Stimulated activated CD8-positive, alpha-beta memory T cell treated with anti-CD3 and anti-CD28 coated beads, Interleukin-4, amount 100 ng/mL, for 48 hours (primary cell): Measurements from ENCODE around the gene BCAR3.

Experiments used
- DNase-seq: peaks from one replicate; pipeline ENCODE4 v3.0.0-alpha.2; 2020

The BCAR3 gene

DNA sequence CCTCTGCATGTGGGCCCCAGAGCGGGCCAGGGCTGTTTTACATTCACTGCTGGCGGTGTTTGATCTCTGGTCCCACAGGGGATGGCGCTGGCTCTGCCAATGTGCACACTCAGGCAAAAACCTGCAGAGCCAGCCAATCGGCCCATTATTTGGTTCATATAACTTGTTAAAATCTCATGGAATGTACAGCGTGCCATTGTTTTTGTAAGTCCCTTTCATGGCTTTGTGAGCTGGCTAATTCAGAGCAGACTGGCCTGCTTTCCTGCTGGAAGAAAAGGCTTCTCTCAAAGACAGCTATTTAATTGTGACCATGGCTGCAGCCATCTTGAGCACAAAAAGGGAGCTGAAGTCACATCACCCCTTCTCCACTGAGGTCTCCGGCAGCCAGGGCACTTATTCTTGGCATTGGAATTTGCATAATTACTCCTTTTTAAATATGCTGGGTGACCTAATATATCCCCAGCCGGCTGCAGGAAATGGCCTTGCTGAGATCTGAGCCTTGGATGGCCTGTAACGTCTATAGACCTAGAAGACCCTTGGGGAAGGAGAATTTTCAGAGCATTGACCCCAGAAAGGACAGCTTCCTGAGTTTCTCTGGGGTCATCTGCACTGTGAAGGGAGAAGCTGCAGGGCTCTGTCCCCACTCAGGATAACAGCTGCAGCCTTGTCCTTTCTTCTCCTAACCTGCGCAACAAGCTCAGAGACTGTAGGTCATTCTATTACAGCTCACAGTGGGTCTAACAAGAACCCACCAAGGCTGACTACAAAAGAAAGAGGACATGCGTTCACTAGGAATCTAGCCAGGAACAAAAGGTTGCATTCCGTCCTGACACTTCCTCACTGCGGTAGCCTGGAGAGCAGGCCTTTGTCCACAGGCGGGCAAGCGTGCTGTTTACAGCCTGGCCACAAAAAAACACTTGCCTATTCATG lies 45.8 kb downstream of the BCAR3 start:
- no peak for DNase-seq

DNA sequence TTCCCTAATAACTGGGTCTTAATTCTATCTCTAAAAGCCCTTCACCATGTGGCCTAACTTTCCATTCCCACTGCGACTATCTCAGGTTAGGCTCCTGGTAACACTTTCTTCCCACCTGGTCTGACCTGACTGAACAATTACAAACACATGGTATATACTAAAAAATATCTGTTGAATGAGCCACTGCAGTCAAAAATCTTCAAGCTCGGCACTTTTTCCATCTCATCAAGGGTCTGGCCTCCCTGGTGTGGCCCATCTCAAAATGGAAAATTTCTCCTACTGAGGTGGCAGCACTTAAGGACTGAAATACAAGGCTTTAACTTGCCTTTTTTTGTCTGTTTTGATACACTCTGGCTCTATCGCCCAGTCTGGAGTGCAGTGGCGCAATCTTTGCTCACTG lies 48.3 kb downstream of the BCAR3 start:
- no peak for DNase-seq

DNA sequence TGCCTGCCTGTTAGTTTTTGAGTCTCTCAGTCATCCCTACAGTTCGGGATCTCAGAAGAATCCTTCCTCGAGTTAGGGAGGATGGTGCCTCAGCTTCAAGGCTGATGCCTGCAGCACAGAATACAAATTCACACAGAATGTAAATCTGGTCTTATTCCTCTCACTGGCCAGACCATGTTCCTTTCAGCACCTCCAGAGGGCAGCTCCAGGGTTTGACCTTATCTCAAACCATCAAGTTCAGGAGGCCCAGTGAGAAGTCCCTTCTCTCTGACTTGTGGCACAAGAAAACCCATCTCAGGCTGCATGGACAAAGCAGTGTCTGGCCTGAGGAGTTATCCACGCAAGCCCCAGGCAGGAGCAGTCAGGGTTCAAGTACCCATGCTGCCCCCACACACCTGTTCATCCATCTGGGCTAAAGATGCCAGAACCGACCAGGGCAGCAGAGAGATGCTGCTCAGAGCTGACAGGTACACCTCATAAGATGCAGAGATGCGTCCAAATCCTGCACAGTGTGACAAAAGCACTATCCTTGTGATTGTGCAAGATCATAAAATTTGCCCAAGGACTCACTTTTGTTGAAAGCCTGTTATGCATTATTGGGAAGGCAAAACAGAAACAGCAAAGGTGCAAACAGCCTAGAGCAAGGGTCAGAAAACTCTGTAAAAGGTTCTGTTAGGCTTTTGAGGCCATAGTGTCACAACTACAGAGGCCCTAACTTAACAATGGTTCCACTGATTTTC lies 49.8 kb downstream of the BCAR3 start:
- DNase-seq, result no peak

DNA sequence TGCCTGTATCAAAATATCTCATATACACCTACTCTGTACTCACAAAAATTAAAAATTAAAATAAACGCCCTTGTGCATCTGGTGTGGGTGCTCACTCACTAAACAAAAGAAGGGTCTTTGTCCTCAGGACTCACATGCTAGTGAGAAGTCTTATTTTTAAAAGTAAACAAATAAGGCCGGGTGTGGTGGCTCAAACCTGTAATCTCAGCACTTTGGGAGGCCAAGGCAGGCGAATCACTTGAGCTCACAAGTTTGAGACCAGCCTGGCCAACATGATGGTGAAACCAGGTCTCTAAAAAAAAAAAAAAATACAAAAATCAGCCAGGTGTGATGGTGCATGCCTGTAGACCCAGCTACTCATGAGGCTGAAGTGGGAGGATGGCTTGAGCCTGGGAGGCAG lies 51.5 kb downstream of the BCAR3 start:
- no peak for DNase-seq

DNA sequence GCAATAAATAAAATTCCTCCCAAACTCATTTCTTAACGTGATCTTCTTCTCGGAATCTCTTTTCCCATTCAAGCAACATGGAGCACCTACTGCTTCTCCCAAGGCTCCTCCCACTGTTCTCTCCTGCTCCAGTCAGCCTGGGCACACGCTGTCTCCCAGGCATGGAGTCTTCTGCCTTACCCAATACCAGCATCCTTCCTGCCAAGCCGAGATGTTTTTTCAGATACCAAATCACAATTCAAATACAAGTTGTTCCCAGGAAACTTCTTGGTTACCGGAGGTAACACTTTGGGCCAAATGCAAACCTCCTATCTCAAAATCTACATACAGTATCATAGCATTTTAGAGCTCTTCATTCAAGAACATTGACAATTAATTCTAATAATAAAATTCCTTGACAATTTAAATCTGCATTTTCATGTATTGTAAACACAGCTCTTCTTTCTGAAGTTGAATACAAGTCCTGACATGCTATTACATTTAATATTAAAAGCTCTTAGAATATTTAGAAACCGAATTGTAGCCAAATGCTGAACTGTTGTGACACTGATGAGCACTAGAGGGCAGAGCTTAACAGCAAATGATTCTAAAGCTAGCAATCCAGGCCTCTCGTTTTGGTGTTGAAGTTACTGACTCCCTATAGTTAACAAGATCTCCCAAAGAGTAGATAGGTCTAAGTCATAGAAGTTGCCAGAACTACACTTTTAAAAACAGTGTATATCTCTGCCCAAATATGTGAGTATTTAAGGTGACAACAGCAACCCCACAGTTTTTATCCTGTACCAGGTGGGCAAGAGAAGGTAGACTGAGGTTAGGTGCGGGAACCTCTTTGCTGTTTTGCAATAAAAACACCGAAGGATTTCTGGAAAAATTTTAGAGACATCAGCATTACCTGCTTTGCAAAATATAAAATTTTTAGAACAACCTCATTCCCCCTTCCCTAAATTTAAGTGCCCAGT lies 52.3 kb downstream of the BCAR3 start:
- DNase-seq, result peak; percentile 51

DNA sequence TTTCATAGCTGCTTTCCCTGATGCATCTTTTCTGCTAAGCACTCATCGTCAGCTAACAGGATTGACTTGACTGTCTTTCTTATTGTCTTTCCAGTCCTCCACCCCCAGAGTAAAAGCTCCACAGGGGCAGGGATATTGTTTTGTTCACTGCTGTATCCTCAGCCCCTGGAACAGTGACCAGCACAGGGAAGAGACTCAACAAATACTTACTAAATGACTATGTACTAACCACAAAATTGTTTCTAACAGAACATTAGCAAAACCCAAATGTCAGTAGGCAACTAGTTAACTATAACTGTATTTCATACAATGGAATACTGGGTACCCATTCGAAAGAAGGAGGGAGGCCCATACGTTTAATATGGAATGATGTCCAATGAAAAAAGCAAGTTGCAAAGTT lies 53.0 kb downstream of the BCAR3 start:
- no peak for DNase-seq

GRCh38 chr1:93625582-93626327 lies 55.9 kb downstream of the BCAR3 start:
- DNase-seq, result no peak

DNA sequence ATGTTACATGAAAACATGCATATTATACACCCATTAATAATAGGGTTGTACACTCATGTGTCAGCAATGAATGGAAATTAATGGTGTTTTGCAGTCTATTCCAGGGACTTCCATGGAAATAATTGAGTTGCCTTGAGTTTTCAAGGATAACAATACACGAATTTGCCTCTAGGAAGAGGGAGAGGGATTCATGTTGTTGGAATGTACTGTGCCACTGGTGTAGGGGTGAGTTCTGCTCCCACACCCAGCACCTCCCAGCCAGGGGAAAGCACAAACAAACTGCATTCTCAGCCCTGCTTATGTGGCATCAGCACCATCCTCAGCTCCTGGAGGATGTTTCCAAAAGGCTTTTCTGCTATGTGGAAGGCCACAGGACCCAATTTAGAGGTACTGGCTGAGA lies 57.8 kb downstream of the BCAR3 start:
- no peak for DNase-seq

DNA sequence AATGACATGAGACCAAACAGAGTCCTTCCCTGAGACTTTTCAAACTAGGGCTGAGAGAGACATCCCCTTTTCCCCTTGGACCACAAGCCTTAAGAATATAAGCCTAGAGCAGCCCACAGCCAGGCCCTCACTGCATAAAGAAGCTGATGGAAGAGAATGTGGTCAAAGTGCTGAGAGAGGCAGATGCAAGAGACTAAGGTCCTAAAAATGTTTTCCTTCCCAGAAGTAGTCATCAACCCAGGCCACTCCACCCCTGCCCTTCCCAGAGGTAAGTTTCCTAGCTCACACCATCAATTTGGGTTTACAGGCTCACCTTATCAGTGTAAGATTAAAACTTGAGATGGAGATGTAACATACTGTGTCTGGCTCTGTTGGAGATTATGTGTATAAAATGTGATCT lies 58.2 kb downstream of the BCAR3 start:
- DNase-seq, result no peak

DNA sequence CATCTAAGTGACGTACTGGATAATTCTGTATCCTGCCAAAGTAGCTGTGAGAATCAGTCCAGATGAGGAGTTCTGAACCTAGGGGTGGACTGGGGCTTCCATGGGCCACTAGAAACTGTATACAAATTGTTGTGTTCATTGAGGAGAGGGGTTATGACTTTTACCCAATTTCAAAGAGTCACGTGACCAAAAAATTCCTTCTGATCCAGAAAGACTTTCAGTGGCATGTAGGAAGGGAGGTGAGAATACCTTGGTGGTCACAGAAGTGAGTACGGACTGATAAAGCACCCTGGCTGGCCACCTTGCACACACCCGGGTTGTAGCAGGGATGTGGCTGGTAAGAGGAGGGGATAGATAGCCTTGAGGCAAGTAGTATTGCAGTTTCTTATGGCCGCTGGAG lies 60.4 kb downstream of the BCAR3 start:
- no peak for DNase-seq

GRCh38 chr1:93620841-93621210 lies 60.8 kb downstream of the BCAR3 start:
- DNase-seq, result no peak

DNA sequence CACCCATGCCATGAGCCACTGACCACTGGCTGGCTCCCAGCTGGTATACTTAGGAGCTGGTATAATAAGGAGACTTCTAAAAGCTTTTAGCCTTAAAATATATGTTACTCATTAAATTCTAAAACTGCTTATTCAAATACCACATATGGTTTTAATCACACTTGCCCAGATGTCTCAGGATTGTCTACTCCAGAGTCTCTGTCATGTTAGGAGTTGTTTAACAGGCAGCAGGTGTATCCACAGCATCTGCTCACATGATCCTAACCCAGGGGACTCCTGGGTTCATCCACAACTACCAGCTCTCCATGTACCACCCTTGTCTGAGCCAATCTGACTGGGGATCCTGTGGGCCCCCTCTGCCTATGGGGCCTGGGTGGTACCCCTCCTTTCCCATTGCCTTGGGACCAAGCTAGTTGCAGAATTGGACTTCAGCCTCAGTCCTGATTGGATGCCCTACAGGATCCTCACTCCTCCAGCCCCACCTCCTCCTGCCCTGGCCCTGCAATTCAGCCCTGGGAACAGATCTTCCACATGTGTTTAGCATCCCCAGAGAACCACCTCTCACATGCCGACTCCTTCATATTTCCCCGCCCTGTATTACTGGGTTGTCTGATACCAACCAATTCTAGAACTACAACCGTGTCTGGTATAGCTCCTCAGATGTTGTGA lies 61.3 kb downstream of the BCAR3 start:
- DNase-seq, result no peak

DNA sequence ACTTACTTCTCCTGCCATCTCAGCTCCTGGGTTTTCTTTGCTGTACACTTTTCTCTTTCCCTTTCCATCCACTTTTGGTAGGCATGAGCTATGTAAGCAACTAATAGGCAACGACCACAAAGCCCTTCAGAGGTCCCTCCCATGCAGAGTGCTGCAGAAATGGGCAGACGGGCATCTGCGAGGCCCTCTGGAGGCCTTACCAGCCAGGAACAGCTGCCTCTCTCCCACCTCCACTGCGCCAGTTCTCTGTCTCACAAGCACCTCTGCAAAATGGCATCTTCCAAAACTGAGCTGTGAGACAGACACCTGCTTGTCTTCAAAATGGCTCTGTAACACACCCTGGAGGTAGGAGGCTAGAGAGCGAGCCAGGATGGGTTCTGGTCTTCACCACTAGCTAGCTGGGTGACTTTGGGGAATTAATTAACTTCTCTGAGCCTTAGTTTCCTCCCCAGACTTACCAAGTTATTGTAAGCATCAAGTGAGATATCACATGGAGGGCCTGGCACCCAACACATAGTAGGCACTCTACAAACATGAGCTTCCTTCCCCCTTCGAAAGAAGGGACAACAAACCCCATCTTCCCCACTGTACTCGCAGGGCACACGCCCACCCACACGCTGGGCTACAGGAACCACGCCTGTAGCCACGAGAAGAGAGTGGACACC lies 62.0 kb downstream of the BCAR3 start:
- DNase-seq, result no peak

- no peak for DNase-seq
These were observed 63.8 kb downstream of the BCAR3 start for GRCh38 chr1:93617670-93618499.

DNA sequence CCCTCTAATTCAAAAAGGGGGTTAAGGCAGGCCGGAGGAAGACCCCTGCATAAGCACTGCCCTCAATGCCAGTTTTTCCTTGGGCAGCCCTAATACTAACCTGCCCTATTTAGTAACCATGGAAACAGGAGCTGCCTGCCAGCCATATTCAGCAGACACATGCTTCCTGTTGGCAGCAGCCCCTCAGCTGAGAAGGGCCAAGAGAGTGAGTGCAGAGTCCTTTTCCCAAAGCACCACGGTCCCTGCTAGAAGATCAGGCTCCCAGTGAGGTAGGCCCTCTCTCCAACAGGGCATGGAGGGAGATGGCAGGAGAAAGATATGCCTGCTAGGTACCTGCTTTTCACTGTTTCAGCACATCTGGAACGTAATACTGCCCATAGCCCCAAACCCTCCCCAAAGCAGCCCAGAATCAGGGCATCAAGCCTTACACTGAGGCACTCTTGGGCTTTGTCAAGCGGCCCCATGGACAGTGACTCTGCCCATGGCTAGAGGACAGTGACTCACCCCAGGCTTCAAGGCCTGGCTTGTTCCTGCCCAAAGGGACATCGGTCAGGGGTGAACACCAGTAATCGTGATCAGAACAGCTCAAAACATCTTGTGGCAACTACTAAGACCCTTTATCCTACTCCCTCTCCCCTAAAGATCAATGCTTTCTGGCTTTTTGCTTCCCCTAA lies 64.5 kb downstream of the BCAR3 start:
- no peak for DNase-seq

GRCh38 chr1:93616221-93616995 lies 65.2 kb downstream of the BCAR3 start:
- DNase-seq, result no peak

GRCh38 chr1:93615582-93616150 lies 66.0 kb downstream of the BCAR3 start:
- DNase-seq, result peak; percentile 72

DNA sequence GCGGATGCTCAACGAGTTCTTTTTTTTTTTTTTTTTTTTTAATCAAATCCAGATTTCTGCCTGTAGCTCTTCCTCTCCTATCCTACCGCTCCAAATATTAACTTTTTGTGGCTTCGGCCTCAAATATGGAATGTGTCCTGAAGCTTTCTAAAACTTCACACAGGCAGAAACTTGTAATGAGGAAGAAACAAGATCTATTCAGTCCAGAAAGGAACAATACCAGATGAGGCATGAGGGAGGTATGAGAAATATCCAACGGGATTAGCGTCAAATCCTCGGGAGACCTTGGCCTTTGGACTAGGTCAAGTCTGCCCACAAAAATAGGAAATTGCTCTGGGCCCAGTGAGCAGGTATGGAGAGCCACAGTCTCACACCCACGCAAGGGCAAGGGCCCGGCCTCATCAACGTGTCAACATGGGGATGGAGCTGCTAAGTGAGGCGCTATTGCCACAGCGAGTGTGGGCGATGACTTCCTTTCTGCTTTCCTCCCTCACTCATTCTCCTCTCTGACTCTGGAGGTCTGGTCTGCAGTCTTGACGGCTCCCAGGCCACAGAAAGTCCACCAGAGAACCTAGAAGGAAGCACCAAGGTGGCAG lies 66.6 kb downstream of the BCAR3 start:
- DNase-seq, result peak; percentile 76
